DND-41 (cell line): ENCODE measurements around the gene BICDL1.
A peak's percentile ranks its signal among the peaks of the same experiment; 100 is the strongest.

ENCODE experiments used
- ATAC-seq: fragments of 200-7000 bp; cut with Tn5 transposase; 3 replicates; pipeline ENCODE4 v1.9.1; 2021; ENCODE audit warnings: low read depth; ENCODE audit not compliant: insufficient read depth
- DNase-seq: peaks from one replicate; pipeline ENCODE4 v3.0.0-alpha.2; 2020
- H2AFZ ChIP-seq: 2 replicates; pipeline ENCODE4 v1.6.0; 2012; ENCODE audit warnings: low read depth, low read length
- H3K27ac ChIP-seq: 2 replicates; pipeline ENCODE4 v1.5.1; 2012; ENCODE audit warnings: low read length, inconsistent platforms
- H3K27me3 ChIP-seq: fragments of 200-600 bp; sonication (generic); 2 replicates; pipeline ENCODE4 v1.6.0; 2012; ENCODE audit warnings: low read length, mild to moderate bottlenecking, inconsistent platforms; ENCODE audit not compliant: insufficient read depth, poor library complexity
- H3K36me3 ChIP-seq: 2 replicates; pipeline ENCODE4 v1.5.1; 2012; ENCODE audit warnings: low read length, inconsistent platforms; ENCODE audit not compliant: insufficient read depth
- H3K4me1 ChIP-seq: 2 replicates; pipeline ENCODE4 v1.5.1; 2012; ENCODE audit warnings: mild to moderate bottlenecking, low read length; ENCODE audit not compliant: insufficient read depth
- H3K4me2 ChIP-seq: 2 replicates; pipeline ENCODE4 v1.6.0; 2012; ENCODE audit warnings: mild to moderate bottlenecking, moderate library complexity, low read length, inconsistent platforms; ENCODE audit not compliant: insufficient read depth
- H3K4me3 ChIP-seq, 2 experiments: fragments of 200-600 bp in 1 of 2; shearing (Covaris generic) in 1 of 2; 2 replicates each; pipeline ENCODE4 v1.5.1; 2012 to 2016; ENCODE audit warnings: inconsistent platforms in 2 of 2, low read length in 2 of 2, mild to moderate bottlenecking in 2 of 2, low read depth in 1 of 2, moderate library complexity in 1 of 2
- H3K79me2 ChIP-seq: 2 replicates; pipeline ENCODE4 v1.6.0; 2012; ENCODE audit warnings: low read length, inconsistent platforms; ENCODE audit not compliant: insufficient read depth
- H3K9ac ChIP-seq: 2 replicates; pipeline ENCODE4 v1.6.0; 2012; ENCODE audit warnings: low read depth, mild to moderate bottlenecking, inconsistent platforms, low read length, moderate library complexity
- H3K9me3 ChIP-seq: 2 replicates; pipeline ENCODE4 v1.5.1; 2012; ENCODE audit warnings: low read length, moderate library complexity, mild to moderate bottlenecking, inconsistent platforms; ENCODE audit not compliant: insufficient read depth, severe bottlenecking
- H4K20me1 ChIP-seq: 2 replicates; pipeline ENCODE4 v1.6.0; 2012; ENCODE audit warnings: low read length; ENCODE audit not compliant: insufficient read depth
- CTCF ChIP-seq: IDR thresholded peaks from 2 replicates; pipeline ENCODE4 v1.5.1; 2012; ENCODE audit warnings: borderline replicate concordance, low read length, moderate library complexity, mild to moderate bottlenecking; ENCODE audit not compliant: poor library complexity, severe bottlenecking; ENCODE audit errors: extremely low read depth
- EZH2 ChIP-seq: IDR thresholded peaks from 3 replicates; pipeline ENCODE4 v1.6.1; 2012; ENCODE audit warnings: borderline replicate concordance, low read depth, mild to moderate bottlenecking, moderate library complexity, low read length, inconsistent platforms; ENCODE audit not compliant: severe bottlenecking

BICDL1 gene

GRCh38 chr12:120116792-120117651, 128.0 kb downstream of the BICDL1 start:
- ATAC-seq (peak; percentile 79), DNase-seq (peak; percentile 98)
- H3K4me3 ChIP-seq, result peak overlapping the region; percentile 53 to 97
- H3K4me1 ChIP-seq, result peaks cover 44% of the 10 kb centered on the region
- no peaks in the 10 kb centered on the region for H3K27me3 ChIP-seq
- TF ChIP-seq EZH2 (no peak), CTCF (peak; percentile 1)
- H3K36me3 ChIP-seq, result peaks cover 29% of the 10 kb centered on the region
- H3K79me2 ChIP-seq, result peaks cover 63% of the 10 kb centered on the region
- peak overlapping the region; percentile 93 for H3K4me2 ChIP-seq
- no peaks in the 10 kb centered on the region for H3K9me3 ChIP-seq
- H2AFZ ChIP-seq, result peak overlapping the region; percentile 87
- H3K27ac ChIP-seq, result peak overlapping the region; percentile 86
- peaks cover 48% of the 10 kb centered on the region for H4K20me1 ChIP-seq
- H3K9ac ChIP-seq, result peak overlapping the region; percentile 83

- Histone ChIP-seq H3K27me3 (no peaks in the 10 kb centered on the region), H3K9ac (peak overlapping the region; percentile 83), H3K27ac (peak overlapping the region; percentile 86; the same call in 1 of the 2 replicates), H3K4me1 (peaks cover 44% of the 10 kb centered on the region), H4K20me1 (peaks cover 40% of the 10 kb centered on the region), H2AFZ (no peak overlapping the region), H3K79me2 (peaks cover 54% of the 10 kb centered on the region), H3K4me2 (peak overlapping the region; percentile 93), H3K9me3 (no peaks in the 10 kb centered on the region), H3K4me3 (peak overlapping the region; percentile 53 to 97), H3K36me3 (peaks cover 26% of the 10 kb centered on the region)
- TF ChIP-seq EZH2 (no peak), CTCF (no peak)
- DNase-seq (no peak), ATAC-seq (no peak)
These were observed 128.9 kb downstream of the BICDL1 start for GRCh38 chr12:120117961-120118320.

GRCh38 chr12:120118321-120119061, 129.5 kb downstream of the BICDL1 start:
- H2AFZ ChIP-seq, result no peak overlapping the region
- DNase-seq, result no peak

More at GRCh38 chr12:120118321-120119061, 129.5 kb downstream of the BICDL1 start:
- Histone ChIP-seq H3K9ac (peak overlapping the region; percentile 83), H3K27ac (peak overlapping the region; percentile 41; the same call in 1 of the 2 replicates), H3K4me1 (peaks cover 44% of the 10 kb centered on the region), H3K79me2 (peaks cover 48% of the 10 kb centered on the region), H3K27me3 (no peaks in the 10 kb centered on the region), H3K4me3 (peak overlapping the region; percentile 53 to 97; a peak in 3 of 4 replicates), H3K36me3 (peaks cover 23% of the 10 kb centered on the region), H3K9me3 (no peaks in the 10 kb centered on the region), H4K20me1 (peaks cover 36% of the 10 kb centered on the region), H3K4me2 (peak overlapping the region; percentile 93)
- no peak for TF ChIP-seq CTCF
- TF ChIP-seq EZH2, result no peak
- ATAC-seq, result no peak
